Measurements from ENCODE around the gene PTPN4. TPM values are rescaled to one million over a fixed set of nuclear protein-coding genes. Genes with fewer than 3 reads are reported as not detected.

PTPN4 gene
- total and polyA plus RNA-seq, 9 of the 15 experiments (the other 6 are each of a cell fraction or from before 2014, with no cell fraction given), result 5.0 to 32.8 (median 27.3) TPM

DNA sequence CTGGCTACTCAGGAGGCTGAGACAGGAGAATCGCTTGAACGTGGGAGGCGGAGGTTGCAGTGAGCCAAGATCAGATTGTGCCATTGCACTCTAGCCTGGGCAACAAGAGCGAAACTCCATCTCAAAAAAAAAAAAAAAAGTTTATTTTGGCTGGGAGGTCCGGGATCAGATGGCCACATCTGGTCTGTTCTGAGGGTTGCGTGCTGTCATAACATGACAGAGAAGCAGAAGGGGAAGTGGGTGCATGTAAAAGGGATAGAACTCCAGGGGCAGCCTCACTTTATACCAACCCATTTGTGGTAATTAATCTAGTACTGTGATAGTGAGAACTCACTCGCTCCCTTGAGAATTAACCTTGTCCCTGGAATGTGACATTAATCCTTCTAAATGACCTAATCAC lies 101.2 kb downstream of the PTPN4 start (continued):
- TF ChIP-seq CBFA2T3 (IDR thresholded peaks at IDR 0.05), result 0 out of 2 replicates have a peak, but pooled peaks have one; percentile 10
- peak; percentile 27; the same call in 1 of the 2 replicates for TF ChIP-seq TCF3 (CRISPR knock-in tag; IDR thresholded peaks at IDR 0.05)
- TF ChIP-seq, protein P1, sequence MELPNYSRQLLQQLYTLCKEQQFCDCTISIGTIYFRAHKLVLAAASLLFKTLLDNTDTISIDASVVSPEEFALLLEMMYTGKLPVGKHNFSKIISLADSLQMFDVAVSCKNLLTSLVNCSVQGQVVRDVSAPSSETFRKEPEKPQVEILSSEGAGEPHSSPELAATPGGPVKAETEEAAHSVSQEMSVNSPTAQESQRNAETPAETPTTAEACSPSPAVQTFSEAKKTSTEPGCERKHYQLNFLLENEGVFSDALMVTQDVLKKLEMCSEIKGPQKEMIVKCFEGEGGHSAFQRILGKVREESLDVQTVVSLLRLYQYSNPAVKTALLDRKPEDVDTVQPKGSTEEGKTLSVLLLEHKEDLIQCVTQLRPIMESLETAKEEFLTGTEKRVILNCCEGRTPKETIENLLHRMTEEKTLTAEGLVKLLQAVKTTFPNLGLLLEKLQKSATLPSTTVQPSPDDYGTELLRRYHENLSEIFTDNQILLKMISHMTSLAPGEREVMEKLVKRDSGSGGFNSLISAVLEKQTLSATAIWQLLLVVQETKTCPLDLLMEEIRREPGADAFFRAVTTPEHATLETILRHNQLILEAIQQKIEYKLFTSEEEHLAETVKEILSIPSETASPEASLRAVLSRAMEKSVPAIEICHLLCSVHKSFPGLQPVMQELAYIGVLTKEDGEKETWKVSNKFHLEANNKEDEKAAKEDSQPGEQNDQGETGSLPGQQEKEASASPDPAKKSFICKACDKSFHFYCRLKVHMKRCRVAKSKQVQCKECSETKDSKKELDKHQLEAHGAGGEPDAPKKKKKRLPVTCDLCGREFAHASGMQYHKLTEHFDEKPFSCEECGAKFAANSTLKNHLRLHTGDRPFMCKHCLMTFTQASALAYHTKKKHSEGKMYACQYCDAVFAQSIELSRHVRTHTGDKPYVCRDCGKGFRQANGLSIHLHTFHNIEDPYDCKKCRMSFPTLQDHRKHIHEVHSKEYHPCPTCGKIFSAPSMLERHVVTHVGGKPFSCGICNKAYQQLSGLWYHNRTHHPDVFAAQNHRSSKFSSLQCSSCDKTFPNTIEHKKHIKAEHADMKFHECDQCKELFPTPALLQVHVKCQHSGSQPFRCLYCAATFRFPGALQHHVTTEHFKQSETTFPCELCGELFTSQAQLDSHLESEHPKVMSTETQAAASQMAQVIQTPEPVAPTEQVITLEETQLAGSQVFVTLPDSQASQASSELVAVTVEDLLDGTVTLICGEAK (IDR thresholded peaks at IDR 0.05), result no peak
- TF ChIP-seq, protein P1 (CRISPR knock-in tag; IDR thresholded peaks at IDR 0.05), result no peak
- TF ChIP-seq TCF7L2 (IDR thresholded peaks at IDR 0.05; ENCODE audit: low read depth, low read length), result no peak
- no peak for TF ChIP-seq RBM39 (optimal IDR thresholded peaks at IDR 0.05; ENCODE audit: low read depth, low read length)
- no peak for TF ChIP-seq NCOA1 (IDR thresholded peaks at IDR 0.05; ENCODE audit: low read depth)
- peak; percentile 42; the same call in 1 of the 2 replicates for TF ChIP-seq ARID1B (IDR thresholded peaks at IDR 0.05)
- TF ChIP-seq ZSCAN32 (CRISPR knock-in tag; IDR thresholded peaks at IDR 0.05), result no peak

Measured in K562 (cell line).